ENCODE measurements around the gene KCNMA1.
"Not testable (repeated sequence)": the region's sequence is repeated elsewhere in the genome, so short reads cannot be mapped to it uniquely, and the experiment has no call there.

KCNMA1 gene

DNA sequence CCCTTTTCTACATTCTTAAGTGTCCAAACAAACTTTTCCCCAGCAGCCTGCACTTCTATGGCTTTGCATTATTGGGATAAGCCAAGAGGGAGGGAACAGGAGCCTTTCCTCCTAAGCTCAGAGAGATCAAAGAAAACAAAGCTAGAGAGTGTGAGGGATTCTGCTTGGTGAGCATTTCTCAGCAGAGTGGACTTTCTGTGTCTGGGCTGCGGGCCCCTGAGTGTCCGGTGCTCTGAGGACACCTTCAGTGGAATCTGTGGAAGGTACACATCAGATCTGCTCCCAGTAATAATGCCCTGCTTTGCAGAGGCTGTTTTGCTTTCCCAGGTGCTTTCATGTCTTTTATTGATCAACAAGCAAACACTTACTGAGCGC is 50.2 kb downstream of the KCNMA1 start:
- no peak for DNase-seq

DNA sequence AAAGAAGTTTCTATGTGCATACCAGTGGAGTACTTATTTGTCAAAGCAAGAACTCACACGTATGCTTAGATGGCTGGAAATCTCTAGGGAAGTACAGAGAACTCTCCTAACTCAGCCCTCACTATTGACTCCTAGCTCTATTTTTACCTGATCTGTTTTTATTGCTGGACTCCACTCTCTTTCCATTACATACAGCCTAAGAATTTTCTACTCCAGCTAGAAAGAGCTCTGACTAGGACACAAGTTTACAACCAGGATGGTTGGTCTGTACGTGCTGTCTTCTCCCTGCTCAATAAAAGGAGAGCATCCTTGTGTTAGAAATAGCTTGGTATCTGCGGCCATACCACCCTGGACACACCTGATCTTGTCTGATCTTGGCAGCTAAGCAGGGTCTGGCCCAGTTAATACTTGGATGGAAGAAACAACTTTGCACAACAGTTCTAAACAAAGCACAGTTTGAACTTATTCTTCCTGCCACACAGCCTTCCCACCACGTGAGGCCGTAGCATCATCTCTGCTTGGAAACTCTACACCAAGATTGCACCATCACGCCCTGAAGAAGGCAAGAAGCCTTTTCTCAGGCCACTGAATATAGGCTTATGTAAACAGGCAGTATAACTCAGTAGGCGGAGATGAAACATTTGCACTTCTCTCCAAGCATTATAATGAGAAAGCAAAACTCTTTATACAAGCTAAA is 50.7 kb downstream of the KCNMA1 start:
- DNase-seq = peak in 1 of 56 donors; percentile 22

DNA sequence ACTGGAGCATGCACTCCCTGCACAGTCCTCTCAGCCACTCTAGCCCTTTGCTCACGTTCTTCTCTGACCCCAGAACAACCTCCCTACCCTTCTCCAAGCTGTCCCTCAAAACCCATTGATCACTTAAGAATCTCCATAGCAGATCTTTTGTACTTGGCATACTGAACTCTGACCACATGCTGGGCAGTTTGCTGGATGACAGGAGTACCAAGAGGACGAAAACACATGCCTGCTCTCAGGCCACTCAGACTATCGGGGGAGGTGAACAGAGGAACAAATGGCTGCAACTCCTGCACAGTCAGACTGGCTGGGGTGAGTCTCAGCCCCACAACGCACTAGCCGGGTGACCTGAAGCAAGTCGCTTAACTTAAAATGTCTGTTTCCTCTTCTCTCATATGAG is 52.7 kb downstream of the KCNMA1 start:
- no peak for DNase-seq

DNA sequence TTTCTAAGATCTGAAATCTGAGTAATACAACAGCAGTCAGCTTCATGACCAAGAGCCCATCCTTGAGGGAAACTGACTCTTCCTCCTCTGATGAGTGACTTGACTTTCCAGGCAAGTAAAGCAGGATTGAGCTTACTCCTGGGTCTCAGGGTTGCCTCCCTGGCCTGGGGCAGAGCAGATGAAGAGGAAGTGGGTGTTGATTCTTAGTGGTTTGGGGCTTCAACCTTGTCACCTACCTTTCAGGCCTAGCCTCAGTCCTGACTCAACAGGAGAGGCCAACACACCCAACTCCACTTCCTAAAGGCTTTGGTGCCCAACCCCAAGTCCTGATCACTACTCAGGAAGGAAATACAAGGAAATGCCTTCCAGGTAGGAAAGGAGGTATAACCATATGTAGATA is 54.1 kb downstream of the KCNMA1 start:
- DNase-seq = no peak

DNA sequence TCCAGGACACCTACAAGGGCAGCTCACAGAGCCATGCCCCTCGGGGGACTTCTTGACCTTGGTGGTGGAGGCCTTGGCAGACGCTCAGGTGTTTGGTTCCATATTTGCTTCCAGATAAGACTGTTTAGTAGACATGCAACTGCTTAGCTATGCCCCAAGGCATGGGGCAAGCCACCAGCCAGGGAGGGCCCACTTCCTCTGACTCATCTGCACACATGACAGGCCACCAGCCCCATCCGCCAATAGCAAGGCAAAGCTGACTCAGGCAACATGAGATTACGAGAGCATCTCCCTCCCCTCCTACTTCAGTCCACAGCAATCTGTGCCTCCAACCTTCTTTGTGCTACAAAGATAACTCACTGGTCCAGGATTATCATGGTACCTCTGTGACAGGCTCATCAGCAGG is 54.9 kb downstream of the KCNMA1 start:
- DNase-seq = no peak

DNA sequence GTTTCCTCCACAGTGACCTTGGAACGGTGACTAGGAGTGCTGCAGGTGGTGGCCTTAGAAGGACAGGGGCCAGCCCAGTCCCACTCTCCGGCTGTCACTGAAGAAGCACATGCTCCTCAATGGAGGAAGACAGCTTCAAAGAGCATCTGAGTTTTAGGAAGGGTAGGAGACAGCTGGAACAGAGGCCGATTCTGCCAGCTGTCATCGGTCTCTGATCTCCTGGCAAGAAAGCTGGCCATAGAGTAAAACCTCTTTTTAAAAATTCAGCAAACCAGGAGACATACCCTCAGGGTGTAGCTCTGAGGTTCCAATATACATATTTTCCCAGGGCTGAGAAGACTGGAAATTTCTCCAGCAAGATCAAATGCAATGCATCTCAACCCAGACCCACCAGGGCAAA is 55.9 kb downstream of the KCNMA1 start:
- no peak for DNase-seq

DNA sequence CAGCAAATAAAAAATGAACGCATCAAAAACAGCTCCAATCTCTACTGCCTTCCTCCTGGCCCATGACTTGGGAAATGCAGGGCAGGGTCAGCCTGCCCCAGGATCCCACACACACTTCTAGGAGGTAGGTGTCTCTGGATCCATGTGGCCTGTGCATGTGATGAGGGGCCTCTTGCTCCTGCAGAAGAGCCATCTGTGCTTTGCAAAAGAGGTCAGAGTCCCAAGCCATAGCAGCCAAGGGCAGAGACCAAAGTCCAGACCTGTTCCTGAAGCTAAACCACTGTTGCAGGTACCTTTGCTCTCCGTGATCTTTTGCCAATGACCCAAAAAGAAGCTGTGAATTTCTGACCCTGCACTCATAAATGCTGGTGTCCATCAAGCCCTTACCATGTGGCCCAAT is 57.1 kb downstream of the KCNMA1 start:
- no peak for DNase-seq

DNA sequence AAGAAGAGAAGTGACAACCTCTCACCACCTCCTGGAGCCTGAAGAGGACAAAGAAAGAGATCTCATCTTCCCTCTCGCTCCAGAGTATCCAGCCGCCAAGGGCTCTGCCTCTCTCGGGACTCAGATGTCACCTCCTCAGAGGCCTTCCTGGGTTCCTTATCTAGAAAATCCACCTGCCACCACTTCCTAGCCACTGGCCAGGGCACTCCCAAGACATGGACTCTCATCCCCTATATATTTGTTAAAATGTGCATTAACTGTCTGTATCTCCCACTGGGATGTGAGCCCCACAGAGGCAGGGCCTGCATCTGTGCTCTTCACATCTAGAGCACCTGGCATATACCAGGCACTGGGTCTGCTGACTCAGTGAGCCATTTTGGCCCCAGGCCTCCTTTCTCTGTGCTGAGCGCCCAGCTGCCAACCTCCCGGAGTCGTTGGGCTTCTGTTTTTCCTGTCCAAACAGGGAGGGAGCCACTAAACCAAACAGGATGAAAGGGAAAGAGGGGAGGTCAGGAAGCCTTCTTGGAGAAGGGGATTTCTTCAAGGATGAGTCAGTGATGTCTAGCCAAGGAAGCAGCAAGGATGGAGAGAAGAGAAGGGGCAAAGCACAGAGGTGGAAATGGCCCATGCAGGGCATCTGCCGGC is 58.9 kb downstream of the KCNMA1 start:
- DNase-seq = no peak

DNA sequence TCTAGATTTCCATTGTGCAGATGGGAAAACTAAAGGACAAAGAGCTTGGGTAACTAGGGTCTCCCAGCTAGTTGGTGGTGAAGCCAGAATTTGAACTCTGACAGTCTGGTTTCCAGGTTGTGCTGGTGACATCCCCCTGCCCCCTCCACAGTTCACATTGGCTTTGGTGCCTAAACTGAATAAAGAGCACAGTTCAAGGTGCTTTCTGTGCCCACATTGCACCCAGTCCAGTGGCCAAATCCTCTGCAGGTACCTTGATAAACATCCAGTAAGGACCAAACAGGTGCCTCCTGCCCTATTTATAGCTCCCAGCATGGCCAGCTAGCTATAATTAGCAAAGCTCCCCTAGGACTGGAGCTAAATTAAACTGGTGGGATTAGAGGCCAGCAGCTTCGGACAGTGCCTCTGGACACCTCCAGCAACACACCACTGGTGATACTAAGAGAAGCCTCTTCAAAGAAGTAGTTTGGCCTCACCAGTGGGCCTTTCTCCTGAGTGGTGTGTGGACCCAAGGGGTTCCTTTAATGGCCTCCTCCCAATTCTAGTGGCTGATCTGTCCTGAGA is 59.9 kb downstream of the KCNMA1 start:
- DNase-seq = no peak

DNA sequence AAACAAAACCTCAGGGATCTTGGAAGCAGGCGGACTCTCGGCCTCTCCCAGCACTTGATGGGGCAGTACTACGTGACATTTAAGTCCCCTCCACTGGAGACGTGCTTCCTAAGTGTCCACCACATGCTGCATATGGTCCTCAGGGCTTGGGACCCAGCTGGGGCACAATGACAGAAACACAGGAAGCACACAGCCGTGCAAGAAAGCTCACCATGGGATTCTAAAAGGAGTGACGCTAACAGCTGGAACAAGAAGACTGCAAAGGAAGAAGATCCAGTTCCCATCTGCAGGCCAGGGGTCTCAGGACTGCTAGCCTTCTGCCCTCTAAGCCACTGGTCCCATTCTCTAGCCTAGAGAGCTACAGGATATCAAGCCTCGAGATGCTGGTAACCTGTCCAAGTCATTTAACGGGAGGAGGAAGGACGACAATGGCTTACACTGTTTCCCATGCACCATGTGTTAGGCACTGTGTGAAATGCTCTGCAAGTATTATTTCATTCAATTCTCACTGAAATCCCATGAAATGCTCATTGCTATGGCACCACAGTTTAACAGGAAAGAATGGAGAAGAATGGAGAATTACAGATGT is 61.1 kb downstream of the KCNMA1 start:
- no peak for DNase-seq

DNA sequence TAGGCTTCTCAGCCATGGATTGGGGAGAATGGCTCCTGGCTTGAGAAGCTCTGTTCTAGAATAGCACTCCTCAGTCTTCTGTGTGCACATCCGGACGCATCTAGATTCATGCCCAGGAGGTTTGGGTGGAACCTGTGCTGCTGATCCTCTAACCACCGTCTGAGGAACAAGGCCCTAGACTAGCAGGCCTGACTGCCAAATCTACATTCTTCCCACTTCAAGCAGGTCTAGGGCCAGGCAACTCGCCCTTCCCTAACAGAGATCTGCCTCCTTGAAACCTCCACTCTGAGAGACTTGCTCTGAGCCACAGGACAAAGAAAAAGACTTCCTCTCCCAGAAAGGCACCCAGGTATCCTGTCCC is 61.6 kb downstream of the KCNMA1 start:
- no peak for DNase-seq

DNA sequence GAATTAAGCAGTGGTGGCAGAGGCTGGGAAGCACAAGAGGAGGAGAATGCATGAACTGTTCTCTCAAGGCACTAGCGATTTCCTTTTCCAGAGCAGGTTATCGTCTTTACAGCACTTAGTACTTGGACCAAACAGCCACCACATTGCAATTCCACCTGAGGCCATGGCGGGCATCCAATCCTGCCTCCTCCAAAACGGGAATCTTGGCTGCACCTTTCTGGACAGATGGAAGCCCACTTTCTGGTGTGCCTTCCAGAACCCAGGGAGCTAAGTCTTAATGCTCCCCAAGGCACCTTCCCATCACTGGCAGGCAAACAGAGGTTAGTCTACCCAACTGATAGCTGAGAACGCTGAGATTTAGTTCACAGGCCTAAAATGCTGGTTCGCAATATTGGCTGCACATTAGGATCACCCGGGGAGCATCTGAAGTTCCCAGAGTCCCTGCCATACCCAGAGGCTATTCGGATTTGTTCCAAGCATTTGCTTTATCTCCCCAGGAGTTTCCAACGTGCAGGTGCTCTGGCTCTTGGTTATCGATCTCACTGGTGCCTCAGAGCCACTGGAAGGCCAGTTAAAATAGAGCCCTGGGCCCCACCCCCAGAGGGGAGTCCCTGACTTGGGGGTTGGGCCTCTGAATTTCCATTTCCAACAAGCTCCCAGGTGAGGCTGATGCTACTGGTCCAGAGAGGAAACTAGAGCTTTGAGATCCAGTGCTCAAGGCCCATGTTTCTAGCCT is 62.2 kb downstream of the KCNMA1 start:
- DNase-seq = no peak

DNA sequence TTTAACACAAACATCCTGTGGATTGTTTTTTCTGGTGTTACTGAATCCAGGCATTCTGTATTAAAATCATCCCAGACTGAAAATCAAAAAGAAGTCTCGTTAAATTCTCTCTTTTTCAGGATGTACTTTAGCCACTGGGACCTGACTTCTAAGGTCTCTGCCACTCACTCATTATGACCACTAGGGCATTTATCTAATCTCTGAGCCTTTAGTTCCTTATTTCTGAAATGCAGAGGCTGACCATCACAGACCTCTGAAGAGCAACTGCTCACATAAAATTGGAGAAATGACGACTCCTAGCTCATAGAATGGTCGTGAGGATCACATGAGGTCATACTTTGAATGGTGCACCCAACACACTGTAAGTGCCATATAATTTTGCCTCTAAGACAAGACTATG is 63.2 kb downstream of the KCNMA1 start:
- DNase-seq = no peak

DNA sequence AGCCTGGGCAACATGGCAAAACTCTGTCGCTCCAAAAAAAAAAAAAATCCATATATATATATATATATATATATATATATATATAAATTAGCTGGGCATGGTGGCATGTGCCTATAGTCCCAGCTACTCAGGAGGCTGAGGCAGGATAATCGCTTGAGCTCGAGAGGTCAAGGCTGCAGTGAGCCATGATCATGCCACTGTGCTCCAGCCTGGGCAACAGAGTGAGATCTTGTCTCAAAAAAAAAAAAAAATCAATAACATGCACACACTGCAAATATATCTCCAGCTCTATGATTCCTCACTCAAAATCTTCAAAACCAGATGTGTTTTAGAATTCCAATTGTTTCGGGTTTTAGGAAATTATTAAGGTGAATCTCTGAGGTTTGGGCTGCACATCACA is 65.1 kb downstream of the KCNMA1 start:
- not testable (repeated sequence) for DNase-seq

DNA sequence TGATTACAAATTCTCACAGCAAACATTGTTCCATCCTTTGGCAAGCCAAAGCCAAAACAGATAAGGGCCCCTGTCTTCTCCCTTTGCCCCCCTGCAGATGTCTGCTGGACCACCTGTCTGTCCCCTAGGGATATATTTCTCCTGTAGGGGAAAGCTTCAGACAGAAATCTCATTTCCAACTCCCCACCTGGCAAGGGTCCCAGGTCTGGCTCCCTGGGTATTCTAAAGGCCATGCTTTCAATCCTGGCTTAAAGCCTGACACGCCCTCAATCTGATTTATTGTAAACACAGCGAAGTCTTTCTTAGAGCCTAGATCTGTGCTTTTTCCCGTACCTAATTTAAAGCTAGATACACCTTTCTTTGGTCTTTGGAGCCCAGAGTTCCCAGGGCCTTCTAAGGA is 66.1 kb downstream of the KCNMA1 start:
- DNase-seq = no peak

DNA sequence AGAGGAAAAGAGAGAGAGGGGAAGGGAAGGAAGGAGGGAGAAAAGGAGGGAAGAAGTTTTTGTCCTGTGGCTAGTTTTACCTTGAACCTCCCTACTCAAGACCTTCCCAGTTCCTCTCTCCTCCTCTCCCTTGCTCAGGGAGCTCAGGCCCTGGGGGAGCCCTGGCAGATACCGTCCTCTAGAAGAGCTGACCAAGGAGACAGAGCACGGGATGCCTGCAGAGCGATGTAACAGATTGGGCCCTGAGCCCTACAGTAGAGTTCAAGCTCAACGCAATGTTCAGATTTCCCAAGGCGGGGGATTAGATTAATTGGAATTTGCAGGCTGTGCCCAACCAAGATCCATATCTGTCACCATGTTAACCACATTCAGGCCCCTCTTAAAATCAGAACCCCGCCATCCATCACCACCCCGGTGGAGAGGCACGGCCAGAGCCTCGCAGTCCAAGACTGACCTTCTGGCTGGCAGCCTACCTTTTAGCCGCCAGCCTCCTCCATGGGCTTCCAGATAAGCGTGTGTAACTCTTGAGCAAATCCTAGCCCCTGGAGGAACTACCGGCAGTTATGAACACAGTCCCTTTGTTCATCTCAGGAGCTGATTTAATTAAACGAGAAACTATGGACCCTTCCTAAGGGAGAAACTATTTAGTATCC is 70.6 kb downstream of the KCNMA1 start:
- no peak for DNase-seq

DNA sequence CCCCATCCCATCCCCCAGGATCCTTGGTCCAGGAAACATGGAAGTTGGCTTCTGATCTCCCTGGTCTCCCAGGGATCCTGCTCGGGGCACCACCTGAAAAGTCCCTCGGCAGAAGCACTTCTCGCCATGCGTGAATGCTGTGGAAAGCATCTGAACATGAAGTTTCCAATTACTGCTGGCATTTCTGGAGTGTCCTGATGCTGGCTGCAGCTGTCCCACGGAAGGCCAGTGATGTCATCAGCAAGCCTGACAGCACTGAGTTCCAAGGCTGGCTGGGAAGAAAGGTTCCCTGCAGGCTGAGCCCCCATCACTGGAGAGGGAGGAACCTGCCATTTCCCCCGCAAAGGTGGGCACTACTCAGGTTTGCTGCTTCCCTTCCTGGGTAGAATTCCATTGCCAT is 71.4 kb downstream of the KCNMA1 start:
- no peak for DNase-seq

DNA sequence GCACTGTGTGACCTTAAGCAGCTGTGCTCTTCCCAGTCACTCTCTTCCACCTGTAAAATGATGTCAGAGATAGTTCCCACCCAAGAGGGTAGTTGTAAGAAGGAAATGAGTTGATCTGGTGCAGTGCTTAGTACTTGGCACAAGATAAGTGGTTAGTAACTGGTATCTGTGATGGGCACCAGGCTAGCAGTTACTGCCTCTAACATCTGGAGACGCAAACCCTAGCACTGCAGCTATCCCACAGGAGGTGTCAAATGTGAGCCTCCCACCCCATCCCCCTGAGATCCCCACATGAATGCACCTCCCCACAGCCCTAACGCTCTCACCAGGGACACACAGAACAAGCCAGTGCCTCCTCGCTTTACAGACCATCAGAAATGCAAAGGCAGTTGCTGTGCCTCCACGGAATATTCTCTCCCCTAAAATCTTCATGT is 72.0 kb downstream of the KCNMA1 start:
- DNase-seq = no peak

DNA sequence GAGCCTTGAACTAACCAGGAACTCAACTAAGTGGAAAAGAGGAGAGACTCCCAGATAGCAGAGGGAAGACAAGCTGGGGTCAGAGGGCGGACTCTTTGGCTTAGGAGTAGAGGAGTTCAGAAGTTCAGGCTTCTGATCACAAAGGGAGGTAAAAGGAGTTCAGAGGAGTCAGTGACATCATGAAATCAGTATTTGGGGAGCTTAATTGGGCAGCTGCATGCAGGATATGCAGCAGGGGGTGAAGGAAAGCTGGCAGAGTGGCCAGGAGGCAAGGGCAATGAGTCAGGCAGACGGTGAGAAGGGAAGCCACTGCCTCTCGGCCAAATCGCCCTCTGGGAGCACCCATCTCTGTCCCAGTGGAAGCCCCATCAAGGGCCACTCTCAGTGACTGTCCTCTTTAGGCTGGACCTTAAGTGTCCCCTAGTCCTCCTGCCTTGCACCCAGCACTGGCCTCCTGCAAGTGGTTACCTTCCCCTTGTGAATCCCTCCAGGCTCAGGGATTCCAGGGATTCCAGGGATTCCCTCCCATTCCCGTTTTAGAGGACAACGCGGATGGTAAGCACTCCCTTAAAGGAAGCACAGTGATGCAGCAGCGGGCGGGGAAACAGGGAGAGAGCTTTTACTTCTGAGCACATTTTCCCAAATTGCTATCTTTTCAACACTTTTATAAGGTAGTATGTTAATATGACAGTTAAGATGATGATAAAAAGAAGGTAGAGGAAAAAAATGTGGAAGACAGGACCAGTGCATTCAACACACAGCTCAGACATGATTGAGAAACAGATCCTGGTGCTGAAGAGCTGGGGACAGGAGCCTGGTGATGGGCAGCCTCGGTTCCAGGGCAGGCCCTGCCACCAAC is 72.6 kb downstream of the KCNMA1 start:
- no peak for DNase-seq

DNA sequence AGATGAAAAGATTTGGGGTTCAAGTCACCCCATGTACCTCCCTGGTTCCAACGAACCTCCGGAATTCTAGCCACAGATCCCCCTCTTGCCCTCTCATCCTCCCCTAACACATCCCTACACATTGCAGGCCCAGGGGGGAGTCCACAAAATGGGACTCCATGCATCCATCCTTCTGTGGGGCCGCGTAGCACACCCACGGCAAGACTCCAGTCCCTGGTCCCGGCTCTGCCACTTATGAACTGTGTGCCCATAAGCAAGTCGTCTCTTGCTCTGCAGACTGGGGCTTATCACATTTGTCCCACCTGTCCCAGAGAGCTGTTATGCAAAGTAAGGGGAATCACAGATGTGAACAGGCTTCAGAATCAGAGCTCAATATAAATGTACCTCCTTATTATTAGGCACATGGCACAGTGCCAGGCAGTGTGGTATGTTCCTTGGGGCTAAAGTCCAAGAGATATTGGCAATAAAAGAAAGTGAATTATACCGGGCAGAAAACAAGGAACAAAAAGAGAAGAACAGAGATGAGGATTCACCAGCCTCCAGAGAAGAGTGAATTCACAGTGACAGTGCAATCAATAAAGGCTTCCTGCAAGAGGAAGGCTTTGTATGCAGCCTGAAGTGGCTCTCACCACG is 73.9 kb downstream of the KCNMA1 start:
- DNase-seq = no peak
